HG03095 (cell line): Measurements from ENCODE around the gene MGAT4A.

Experiments used
- ATAC-seq: cut with Tn5 transposase; IDR thresholded peaks from one replicate; pipeline ENCODE4 v1.9.1; 2021; ENCODE audit warnings: moderate library complexity; ENCODE audit not compliant: unreplicated experiment

The MGAT4A gene

GRCh38 chr2:98731041-98731893, at the start of gene MGAT4A:
Gene MGAT4A, minus strand, starts transcription at chr2:98731132. Its CDS starts 4,800 bp downstream, at chr2:98726332.
- peak; percentile 77 for ATAC-seq

DNA sequence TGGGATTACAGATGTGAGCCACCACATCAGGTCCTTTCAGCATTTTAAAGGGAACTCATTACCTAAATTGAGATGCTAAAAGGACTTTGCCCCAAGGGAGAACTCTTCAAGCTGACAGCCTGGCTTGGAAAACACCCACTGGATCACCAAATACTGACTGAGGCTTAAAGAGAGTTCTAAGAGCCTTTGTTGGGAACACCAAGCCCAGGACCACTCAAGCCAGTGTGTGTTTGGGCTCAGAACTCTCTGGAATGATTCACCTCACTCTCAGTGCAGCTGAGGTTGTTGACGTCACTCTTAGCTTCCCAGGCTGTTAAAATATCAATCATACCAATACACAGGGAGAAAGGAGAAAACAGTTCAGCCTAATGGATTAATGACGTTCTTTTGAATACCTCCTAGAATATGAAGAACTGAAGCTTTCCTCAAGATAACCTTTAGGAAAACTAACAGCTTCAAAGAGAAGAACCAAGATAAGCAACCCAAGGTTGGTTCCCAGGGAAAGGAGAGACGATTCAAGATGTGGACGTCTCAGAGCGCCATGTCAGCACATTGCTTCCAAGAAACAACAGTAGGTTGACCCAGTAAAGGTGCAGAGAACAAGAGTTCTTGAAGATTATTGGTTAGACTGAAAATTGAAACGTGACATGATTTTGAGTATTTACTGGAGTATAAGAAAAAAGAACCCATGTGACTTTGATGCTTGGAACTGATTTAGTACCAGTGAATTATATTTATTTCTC, 48.0 kb upstream of the MGAT4A start:
- no peak for ATAC-seq

DNA sequence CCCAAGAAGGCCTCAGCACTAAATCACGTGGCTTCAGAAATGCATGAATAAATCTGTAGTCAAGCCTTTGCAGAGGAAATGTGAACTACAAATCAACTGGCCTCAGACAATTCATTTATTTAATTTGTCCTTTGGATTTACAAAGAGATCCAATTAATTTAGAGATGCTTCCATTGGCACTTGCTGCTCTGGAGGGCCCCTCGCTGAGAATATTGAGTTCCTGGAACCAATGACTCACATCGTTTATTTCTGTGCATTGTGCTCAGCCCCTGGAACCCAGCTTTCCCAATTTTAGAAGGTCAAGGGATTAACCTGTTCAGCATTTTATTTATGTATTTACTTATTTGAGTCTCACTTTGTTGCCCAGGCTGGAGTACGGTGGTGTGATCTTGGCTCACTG, 47.2 kb upstream of the MGAT4A start:
- ATAC-seq: no peak

- ATAC-seq: no peak
These were observed 46.8 kb upstream of the MGAT4A start for GRCh38 chr2:98777710-98778109.

DNA sequence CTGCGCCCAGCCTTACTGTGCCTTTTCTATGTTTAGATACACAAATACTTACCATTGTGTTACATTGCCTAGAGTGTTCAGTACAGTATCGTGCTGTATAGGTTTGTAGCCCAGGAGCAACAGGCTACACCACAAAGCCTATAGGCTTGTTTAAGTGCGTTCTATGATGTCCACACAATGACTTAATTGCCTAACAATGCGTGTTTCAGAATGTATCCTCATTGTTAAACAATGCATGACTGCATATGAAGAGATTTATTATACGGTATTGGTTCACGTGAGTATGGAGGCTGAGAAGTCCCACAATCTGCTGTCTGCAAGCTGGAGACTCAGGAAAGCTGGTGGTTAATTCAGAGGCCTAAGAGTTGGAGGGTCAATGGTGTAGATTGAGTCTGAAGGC, 46.1 kb upstream of the MGAT4A start:
- ATAC-seq: no peak

GRCh38 chr2:98776136-98776535, 45.2 kb upstream of the MGAT4A start:
- ATAC-seq: no peak

GRCh38 chr2:98775146-98775986, 44.4 kb upstream of the MGAT4A start:
- ATAC-seq: no peak

GRCh38 chr2:98773907-98774306, 43.0 kb upstream of the MGAT4A start:
- ATAC-seq: no peak

DNA sequence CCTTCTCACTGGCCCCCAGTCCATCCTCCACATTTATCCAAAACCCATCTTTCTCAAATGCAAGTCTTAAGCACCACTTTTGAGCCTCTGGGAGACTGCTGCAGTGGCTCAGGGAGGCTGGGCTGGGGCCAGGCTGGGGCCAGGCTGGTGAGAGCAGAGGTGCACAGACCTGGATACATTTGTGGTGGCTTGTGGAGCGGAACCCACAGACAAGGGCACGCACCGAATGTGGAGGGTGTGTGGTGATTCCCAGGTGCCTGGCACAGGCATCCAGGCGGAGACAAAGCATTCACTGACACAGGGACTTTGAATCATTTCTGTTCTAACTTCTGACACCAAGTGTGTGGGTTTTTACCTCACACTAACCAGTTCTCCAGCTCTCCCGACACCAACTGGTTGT, 42.2 kb upstream of the MGAT4A start:
- ATAC-seq: no peak

- no peak for ATAC-seq
These were observed 41.6 kb upstream of the MGAT4A start for GRCh38 chr2:98772536-98772935.

GRCh38 chr2:98771721-98772524, 41.0 kb upstream of the MGAT4A start:
- ATAC-seq: peak; percentile 58

DNA sequence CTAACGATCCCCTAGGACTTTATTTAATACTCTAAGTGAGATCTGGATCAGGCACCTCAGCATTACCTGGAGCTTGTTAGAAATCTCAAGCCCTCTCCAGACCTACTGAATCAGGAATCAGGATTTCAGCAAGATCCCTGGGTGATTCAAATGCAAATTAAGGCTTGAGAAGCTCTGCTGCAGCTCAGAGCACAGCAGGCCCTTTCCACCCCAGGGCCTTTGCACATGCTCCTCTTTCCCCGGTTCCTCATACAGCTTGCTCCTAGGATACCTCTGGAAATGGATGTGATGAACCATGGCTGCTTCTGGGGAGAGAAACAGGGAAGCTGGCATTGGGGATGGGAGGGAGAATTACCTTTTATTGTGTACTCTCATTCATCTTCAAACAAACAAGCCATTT, 40.3 kb upstream of the MGAT4A start:
- ATAC-seq: no peak

DNA sequence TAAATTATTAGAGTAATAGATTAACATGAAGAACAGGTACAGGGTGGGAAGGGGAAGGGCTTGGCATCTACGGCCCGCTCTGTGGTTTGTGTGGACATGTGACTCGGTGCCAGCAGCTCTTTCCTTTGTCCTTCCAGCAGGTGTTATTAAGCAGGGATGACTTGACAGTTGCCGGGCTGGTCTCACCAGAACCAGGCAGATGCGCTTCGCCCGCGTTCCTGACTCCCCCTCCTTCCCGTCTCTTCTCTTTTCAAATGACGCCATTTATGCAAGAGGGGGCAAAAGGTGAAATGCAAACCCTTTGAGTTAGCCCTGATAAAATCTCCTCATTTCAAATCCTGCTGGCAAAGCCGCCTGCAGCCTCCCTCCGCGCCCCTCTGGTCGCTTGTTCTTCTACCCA, 38.9 kb upstream of the MGAT4A start:
- ATAC-seq: no peak

DNA sequence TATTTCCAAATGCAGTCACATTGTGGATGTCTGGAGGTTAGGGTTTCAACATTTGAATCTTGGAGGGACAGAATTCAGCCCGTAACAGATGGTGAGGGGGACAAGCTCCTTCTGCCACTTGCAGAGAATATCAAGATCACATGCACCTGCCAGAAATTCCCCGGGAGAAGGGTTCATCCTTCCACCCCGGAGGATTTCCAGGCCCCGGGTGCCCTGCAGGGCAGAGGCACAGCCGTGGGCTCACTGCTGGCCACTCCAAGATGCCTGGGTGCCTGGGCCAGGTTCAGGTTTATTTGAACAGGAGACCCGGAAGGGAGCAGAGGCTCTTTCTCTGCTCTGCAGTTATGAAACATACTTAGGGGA, 38.2 kb upstream of the MGAT4A start:
- ATAC-seq: no peak

GRCh38 chr2:98768384-98769113, 37.6 kb upstream of the MGAT4A start:
- no peak for ATAC-seq

DNA sequence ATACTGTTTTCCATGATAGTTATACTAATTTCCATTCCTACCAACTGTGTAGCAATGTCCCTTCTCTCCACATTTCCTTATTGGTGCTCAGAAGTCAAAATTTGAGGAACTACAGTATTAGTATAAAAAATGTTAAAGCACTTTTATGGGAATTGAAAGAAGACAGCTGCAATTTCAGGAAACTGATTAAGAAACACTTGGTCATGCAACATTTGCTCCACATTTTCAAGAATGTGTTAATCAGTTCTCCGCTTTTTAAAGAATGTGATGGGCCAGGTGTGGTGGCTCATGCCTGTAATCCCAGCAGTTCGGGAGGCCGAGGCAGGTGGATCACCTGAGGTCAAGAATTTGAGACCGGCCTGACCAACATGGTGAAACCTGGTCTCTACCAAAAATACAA, 33.6 kb upstream of the MGAT4A start:
- ATAC-seq: no peak

DNA sequence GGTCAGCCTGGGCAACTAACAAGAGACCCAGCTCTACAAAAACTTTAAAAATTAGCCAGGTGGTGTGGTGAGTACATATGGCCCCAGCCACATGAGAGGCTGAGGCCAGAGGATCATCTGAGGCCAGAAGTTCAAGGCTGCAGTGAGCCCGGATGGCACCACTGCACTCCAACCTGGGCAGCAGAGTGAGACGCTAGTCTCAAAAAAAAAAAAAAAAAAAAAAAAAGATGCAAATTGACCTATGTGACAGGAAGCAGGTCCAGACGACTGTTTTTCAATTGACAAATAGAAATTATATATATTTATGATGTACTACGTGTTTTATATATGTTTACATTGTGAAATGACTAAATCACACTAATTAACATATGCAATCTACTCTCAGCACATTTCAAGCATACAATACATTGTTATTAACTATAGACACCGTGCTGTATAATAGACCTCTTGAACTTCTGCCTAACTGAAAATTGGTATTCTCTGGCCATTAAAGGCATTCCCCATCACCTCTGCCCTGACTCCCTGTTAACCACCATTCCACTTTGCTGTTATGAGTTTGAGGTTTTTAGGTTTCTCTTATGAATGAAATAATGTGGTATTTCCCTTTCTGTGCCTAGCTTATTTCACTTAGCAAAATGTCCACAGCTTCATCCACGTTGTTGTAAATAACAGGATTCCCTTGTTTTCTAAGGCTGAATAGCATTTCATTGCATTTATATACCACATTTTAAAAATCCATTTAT, 32.4 kb upstream of the MGAT4A start:
- ATAC-seq: no peak

DNA sequence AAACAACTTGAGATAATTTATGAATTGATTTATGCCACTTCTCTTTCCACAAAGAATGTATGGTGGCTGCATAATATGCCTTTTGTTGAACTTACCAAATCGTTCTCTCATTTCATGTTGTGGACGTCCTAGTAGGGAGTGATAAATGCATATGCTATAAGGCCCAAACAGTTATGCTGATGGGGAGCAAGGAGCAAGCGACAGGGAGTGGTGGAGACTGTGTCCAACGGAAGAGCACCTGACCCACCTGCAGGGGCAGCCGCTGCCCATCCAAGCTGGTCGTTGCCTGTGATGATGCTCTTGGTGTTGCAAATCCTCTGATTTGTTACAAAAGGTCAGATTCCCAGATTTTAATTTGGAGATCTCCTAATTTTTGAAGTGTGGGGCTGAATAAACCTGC, 31.0 kb upstream of the MGAT4A start:
- no peak for ATAC-seq

- ATAC-seq: no peak
These were observed 30.4 kb upstream of the MGAT4A start for GRCh38 chr2:98761267-98761781.
